AG09319 (cell line): ENCODE measurements around the gene SMARCD1.
"Not testable (repeated sequence)": the region's sequence is repeated elsewhere in the genome, so short reads cannot be mapped to it uniquely, and the experiment has no call there.

Experiments
- DNase-seq: peaks from one replicate; pipeline ENCODE4 v3.0.0-alpha.2; 2010; ENCODE audit warnings: low read depth; ENCODE audit errors: extremely low read depth
- TF ChIP-seq, protein P1 (sequence below): IDR thresholded peaks from 2 replicates; pipeline ENCODE4 v1.5.1; 2011; ENCODE audit warnings: low read depth, mild to moderate bottlenecking, inconsistent platforms, low read length, moderate library complexity

Gene SMARCD1

DNA sequence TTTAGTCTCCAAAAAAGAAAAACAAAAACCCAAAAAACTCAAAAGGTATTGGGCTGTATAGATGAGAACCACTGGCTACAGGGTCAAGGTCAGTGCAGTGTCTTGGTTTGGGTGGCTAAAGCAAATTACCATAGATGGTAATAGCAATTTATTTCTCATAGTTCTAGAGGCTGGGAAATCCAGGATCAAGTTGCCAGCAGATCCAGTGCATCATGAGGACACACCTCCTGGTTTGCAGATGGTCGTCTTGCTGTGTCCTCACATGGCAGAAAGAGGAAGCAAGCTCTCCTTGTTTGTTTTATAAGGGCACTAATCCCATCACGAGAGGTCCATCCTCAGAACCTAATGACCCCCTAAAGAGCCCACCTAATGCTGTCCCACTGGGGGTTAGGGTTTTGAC lies 38.1 kb downstream of the SMARCD1 start:
- DNase-seq: no peak
- TF ChIP-seq, protein P1, sequence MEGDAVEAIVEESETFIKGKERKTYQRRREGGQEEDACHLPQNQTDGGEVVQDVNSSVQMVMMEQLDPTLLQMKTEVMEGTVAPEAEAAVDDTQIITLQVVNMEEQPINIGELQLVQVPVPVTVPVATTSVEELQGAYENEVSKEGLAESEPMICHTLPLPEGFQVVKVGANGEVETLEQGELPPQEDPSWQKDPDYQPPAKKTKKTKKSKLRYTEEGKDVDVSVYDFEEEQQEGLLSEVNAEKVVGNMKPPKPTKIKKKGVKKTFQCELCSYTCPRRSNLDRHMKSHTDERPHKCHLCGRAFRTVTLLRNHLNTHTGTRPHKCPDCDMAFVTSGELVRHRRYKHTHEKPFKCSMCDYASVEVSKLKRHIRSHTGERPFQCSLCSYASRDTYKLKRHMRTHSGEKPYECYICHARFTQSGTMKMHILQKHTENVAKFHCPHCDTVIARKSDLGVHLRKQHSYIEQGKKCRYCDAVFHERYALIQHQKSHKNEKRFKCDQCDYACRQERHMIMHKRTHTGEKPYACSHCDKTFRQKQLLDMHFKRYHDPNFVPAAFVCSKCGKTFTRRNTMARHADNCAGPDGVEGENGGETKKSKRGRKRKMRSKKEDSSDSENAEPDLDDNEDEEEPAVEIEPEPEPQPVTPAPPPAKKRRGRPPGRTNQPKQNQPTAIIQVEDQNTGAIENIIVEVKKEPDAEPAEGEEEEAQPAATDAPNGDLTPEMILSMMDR: no peak

DNA sequence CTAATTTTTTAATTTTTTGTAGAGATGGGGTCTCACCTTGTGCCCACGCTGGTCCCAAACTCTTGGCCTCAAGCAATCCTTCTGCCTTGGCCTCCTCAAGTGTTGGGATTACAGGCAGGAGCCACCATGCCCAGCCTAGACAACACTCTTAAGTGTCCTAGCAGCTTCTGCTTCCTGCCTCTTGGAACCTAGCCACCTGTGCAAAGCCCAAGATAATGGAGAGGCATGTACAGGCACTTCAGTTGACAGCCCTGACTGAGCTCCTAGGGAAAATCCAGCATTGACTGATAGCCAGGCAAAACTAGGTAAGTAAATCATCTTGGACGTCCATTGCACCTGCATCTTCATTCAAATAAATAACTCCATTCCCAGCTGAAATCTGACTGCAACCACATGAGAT lies 42.4 kb downstream of the SMARCD1 start:
- no peak for DNase-seq
- TF ChIP-seq, protein P1: no peak

DNA sequence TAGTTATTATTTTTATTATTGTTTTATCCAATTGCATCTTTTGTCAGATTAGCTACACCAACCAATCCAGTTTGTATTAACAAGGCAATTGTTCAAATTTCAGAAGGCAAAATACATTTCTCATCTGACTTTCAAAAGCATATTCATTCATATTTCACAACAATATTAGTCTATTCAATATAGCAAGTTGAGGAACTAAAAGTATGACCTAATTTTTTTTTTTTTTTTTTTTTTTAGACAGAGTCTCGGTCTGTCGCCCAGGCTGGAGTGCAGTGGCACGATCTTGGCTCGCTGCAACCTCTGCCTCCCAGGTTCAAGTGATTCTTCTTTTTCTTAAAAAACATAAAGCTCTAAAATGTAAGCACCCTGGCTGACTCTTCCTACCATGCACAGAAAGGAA lies 44.1 kb downstream of the SMARCD1 start:
- no peak for DNase-seq
- TF ChIP-seq, protein P1: no peak

DNA sequence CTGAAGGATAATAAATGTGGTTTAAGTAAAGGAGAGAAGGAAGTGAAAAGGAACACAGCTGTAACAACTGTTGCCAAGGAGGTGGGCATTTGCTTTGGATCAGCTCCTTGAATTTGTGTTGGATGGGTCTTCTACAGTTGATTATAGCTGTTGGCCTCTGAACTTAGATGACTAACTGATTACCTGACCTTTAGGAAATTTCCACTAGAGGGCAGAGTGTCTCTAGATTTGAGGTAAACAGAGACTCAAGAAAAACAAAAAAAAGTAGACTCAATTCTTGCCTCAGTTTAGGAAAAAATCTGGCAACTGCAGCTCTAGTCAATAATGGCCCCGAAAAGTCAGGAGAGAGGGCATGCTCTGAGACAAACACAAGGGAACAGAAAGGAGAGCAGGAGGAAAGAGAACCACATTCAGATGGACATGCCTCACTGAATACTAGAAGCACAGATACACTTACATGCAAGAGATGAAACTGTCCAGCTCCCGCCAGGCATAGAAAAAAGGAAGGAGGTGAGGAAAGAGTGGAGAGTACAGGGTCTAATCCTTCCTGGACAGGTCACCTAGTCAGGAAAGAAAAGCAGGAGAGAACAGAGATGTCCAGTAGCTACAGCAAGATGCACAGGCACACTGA lies 47.5 kb downstream of the SMARCD1 start:
- peak; percentile 19 for DNase-seq
- TF ChIP-seq, protein P1: peak; percentile 42

DNA sequence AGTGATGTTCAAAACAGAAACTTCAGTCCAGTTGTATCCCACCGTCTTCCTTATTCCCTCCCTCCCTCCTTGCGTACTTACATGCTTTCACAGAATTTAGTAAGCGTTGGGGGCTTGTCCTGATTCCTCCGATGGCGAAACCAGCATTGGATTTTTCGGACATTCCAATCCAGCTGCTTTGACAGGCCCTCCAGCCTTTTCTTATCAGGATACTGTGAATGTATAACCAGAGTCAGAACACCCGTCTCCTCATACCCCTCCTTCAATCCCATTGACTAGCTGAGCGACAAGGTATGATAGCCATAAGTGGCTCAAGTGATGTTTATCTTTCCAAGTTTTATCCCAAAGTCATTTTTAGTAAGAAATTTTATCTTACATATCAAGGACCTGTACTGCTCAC lies 57.9 kb downstream of the SMARCD1 start:
- no peak for DNase-seq
- TF ChIP-seq, protein P1: no peak

DNA sequence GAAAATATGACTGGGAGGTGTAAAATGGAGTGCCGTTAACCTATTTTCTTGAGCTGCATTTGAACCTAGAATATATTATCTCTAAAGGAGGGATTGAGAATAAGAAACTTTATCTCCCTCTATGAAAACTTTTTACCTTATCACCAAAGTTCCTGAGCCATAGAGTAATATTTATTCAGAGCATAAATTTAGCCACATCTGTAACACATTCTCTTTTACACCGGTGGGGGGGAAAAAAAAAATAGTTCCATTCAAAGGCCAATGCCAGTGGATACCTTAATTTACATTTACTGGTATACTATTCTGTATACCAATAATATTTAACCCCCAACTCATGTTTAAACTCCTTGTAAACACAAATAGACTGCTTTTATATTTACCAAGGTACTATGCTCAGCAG lies 60.3 kb downstream of the SMARCD1 start:
- TF ChIP-seq, protein P1: no peak
- no peak for DNase-seq

DNA sequence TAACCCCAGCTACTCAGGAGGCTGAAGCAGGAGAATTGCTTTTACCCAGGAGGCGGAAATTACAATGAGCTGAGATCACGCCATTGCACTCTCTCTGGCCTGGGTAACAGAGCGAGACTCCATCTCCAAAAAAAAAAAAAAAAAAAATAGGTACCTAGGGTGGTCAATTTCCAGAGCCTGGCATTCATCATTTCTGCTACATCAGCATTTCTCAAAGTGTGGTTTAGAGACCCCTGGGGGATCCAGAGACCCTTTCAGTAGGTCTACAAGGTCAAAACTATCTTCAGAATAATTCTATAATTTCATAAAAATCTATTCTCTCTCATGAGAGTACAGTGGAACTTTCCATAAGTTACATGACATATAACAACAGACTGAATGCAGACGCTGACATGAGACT lies 62.1 kb downstream of the SMARCD1 start:
- TF ChIP-seq, protein P1: no peak
- no peak for DNase-seq

DNA sequence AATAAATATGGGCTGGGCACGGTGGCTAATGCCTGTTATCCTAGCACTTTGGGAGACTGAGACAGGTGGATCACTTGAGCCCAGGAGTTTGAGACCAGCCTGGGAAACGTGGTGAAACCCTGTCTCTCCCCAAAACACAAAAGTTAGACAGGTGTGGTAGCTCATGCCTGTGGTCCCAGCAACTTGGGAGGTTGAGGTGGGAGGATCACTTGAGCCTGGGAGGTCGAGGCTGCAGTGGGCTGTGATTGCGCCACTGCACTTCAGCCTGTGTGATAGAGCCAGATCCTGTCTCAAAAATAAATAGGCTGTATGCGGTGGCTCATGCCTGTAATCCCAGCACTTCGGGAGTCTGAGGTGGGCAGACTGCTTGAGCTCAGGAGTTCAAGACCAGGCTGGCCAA lies 62.9 kb downstream of the SMARCD1 start:
- not testable (repeated sequence) for DNase-seq
